Thyroid gland (tissue), 4 donors: ENCODE data around the gene MAGEA11. TPM values are rescaled to one million over a fixed set of nuclear protein-coding genes. Genes with fewer than 3 reads are reported as not detected.
"Not testable (repeated sequence)": the region's sequence is repeated elsewhere in the genome, so short reads cannot be mapped to it uniquely, and the experiment has no call there.

Experiments
- DNase-seq, 2 donors: peaks; one replicate each; pipeline ENCODE4 v3.0.0-alpha.2; 2019
- H3K27ac ChIP-seq, 3 donors: fragments of 200-600 bp; sonication (generic); 1 replicate in 2 of 3; 2 replicates in 1 of 3; pipeline ENCODE4 v1.5.1; 2016 to 2019; ENCODE audit warnings: mild to moderate bottlenecking in 1 of 3, moderate library complexity in 1 of 3
- H3K27me3 ChIP-seq: fragments of 200-600 bp; sonication (generic); one replicate; pipeline ENCODE4 v1.5.1; 2019
- H3K36me3 ChIP-seq, 2 donors: fragments of 200-600 bp; sonication (generic); one replicate each; pipeline ENCODE4 v1.5.1; 2016 to 2019
- H3K4me1 ChIP-seq, 2 donors: fragments of 200-600 bp; sonication (generic); one replicate each; pipeline ENCODE4 v1.5.1; 2017 to 2019
- H3K4me3 ChIP-seq, 3 donors: fragments of 200-600 bp; sonication (generic); replicated peaks in 1 of 3; 1 replicate in 2 of 3; 2 replicates in 1 of 3; pipeline ENCODE4 v1.5.1; 2016; ENCODE audit warnings: mild to moderate bottlenecking in 1 of 3
- H3K9me3 ChIP-seq: fragments of 200-600 bp; sonication (generic); one replicate; pipeline ENCODE4 v1.5.1; 2017
- POLR2A ChIP-seq, 2 donors: fragments of 450-650 bp; IDR thresholded peaks; one replicate each; pipeline ENCODE4 v1.6.1; 2017; ENCODE audit warnings: antibody characterized with exemption in 2 of 2, mild to moderate bottlenecking in 2 of 2, moderate library complexity in 1 of 2
- WGBS, 2 donors: methylation state at CpG; one replicate each; pipeline ENCODE4 v1.1.5; 2017; 5-methylcytosine and 5-hydroxymethylcytosine counted together
- intact Hi-C: fragments of 100-400 bp; cut with DNase I; formaldehyde crosslinking; loops from one replicate; pipeline ENCODE4 v1.15.1; 2023
- total RNA-seq, 4 donors: library from RNA; depleted of rRNA; stranded (reverse); fragments of >200 nt; gene quantifications; one replicate each; pipeline ENCODE4 v1.2.3, GENCODE V29; 2016
- TF ChIP-seq, protein P1 (sequence below), 6 experiments: fragments of 200-600 bp in 3 of 6; fragments of 450-650 bp in 3 of 6; sonication (generic) in 3 of 6; IDR thresholded peaks; one replicate each; pipeline ENCODE4 v1.5.1; 2016 to 2019; ENCODE audit warnings: antibody characterized with exemption in 6 of 6, mild to moderate bottlenecking in 2 of 6, inconsistent platforms in 1 of 6, moderate library complexity in 1 of 6

MAGEA11 gene
- total RNA-seq: not detected

GRCh38 chrX:149711545-149712236 lies at the start of gene MAGEA11:
Gene MAGEA11, plus strand, starts transcription at chrX:149712060. Its CDS starts 1,100 bp downstream, at chrX:149713160.
- no peak for DNase-seq
- Histone ChIP-seq H3K36me3 (no peaks in the 10 kb centered on the region), H3K9me3 (no peaks in the 10 kb centered on the region), H3K27me3 (no peaks in the 10 kb centered on the region), H3K27ac (no peak within 1 kb of the TSS), H3K4me1 (no peaks in the 10 kb centered on the region), H3K4me3 (no peak within 1 kb of the TSS)
- TF ChIP-seq POLR2A (IDR thresholded peaks at IDR 0.05): no peak
- TF ChIP-seq, protein P1, sequence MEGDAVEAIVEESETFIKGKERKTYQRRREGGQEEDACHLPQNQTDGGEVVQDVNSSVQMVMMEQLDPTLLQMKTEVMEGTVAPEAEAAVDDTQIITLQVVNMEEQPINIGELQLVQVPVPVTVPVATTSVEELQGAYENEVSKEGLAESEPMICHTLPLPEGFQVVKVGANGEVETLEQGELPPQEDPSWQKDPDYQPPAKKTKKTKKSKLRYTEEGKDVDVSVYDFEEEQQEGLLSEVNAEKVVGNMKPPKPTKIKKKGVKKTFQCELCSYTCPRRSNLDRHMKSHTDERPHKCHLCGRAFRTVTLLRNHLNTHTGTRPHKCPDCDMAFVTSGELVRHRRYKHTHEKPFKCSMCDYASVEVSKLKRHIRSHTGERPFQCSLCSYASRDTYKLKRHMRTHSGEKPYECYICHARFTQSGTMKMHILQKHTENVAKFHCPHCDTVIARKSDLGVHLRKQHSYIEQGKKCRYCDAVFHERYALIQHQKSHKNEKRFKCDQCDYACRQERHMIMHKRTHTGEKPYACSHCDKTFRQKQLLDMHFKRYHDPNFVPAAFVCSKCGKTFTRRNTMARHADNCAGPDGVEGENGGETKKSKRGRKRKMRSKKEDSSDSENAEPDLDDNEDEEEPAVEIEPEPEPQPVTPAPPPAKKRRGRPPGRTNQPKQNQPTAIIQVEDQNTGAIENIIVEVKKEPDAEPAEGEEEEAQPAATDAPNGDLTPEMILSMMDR (IDR thresholded peaks at IDR 0.05): no peak
- intact Hi-C loops: no loop called here
- 97% methylated on average over 6 to 16 of the region's 29 CpGs for WGBS, 2 donors

GRCh38 chrX:149675088-149675487 lies 36.8 kb upstream of the MAGEA11 start:
- intact Hi-C loops, H3K4me3 ChIP-seq, H3K27me3 ChIP-seq, H3K4me1 ChIP-seq, H3K9me3 ChIP-seq, DNase-seq, H3K27ac ChIP-seq, H3K36me3 ChIP-seq: not testable (repeated sequence)
- no CpG with 5 or more reads among the region's 3 CpGs for WGBS, 2 donors

- H3K4me1 ChIP-seq, H3K4me3 ChIP-seq, H3K27ac ChIP-seq, H3K9me3 ChIP-seq, DNase-seq, H3K27me3 ChIP-seq, H3K36me3 ChIP-seq, intact Hi-C loops: not testable (repeated sequence)
- 84 to 88% methylated on average over 4 of the region's 8 CpGs for WGBS, 2 donors
Observed at GRCh38 chrX:149675554-149675953, 36.3 kb upstream of the MAGEA11 start.

DNA sequence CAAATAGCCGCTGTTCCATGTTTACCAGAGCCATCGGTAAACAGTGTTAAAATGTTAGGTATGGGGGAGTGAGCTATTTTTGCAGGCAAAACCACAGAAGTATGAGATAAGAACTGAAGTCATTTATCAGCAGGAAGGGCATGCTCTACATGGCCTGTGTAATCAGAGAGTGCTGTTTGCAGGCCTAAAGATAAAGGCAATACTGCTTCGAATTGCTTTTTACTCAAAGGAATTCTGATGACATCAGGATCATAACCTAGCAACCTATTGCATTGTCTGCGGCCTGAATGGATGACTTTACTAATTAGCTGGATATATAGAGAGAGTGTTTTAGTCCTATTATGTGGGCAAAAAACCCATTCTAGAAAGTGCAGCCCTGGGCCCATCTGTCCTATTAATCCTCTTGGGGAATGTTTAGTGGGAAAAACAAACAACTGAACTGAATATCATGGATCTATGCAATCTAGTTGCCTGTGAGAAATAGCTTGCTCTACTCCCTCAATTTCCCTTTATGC lies 32.6 kb upstream of the MAGEA11 start:
- H3K4me3 ChIP-seq, H3K27ac ChIP-seq, DNase-seq, H3K4me1 ChIP-seq, intact Hi-C loops, H3K27me3 ChIP-seq, H3K36me3 ChIP-seq, H3K9me3 ChIP-seq: not testable (repeated sequence)
- no CpG with 5 or more reads among the region's 4 CpGs for WGBS, 2 donors

DNA sequence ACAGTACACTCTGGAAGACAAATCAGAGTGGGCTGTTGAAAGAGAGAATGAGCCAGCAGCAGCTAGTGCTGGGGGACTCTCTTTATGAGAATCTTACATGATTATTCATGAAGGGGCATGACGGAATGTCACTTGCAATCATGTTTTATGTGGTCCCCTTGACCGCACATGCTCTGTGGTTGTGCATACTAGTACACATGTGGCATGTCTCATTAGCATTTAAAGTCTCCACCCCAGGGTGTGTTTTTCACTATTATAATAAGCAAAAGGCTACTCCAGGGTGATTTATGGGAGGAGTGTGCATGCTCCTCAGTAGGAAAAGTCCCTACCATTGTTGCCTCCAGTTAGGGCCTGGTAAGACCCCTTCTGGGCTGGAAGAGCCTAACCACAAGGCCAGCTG lies 30.7 kb upstream of the MAGEA11 start:
- TF ChIP-seq, protein P1 (IDR thresholded peaks at IDR 0.05): no peak
- no peak for TF ChIP-seq POLR2A (IDR thresholded peaks at IDR 0.05)

DNA sequence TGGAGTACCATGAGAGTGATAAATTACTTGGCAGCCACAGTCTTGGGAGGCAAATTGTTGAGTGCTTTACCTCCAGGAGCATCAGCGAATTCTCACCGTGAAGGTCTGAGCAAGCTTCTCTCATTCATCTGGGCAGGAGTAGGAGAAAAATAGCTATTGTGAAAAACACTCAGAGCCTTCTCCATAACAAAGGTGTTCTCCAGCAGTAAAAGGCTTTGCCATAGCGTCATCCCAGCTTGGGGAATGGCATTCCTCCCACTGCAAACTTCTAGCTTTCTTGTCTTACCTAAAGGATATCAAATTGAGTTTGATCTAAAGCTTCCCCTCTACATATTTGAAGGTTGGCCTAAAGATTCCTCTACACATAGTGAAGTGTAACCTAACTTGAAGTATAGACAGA lies 29.8 kb upstream of the MAGEA11 start:
- H3K27me3 ChIP-seq: no peaks in the 10 kb centered on the region
- no peaks in the 10 kb centered on the region for H3K36me3 ChIP-seq
- WGBS, 2 donors: 84 to 86% methylated on average over 3 of the region's 3 CpGs
- no peaks in the 10 kb centered on the region for H3K9me3 ChIP-seq
- no peak for DNase-seq
- H3K27ac ChIP-seq: no peak overlapping the region
- H3K4me3 ChIP-seq: no peak overlapping the region
- intact Hi-C loops: no loop called here
- H3K4me1 ChIP-seq: no peaks in the 10 kb centered on the region
- TF ChIP-seq, protein P1 (IDR thresholded peaks at IDR 0.05): no peak
- TF ChIP-seq POLR2A (IDR thresholded peaks at IDR 0.05): no peak

More for the DNA sequence above, 30.7 kb upstream of the MAGEA11 start:
- no peaks in the 10 kb centered on the region for H3K9me3 ChIP-seq
- H3K36me3 ChIP-seq: no peaks in the 10 kb centered on the region
- no peak overlapping the region for H3K27ac ChIP-seq
- WGBS, 2 donors: 85 to 90% methylated on average over 2 of the region's 2 CpGs
- H3K4me3 ChIP-seq: no peak overlapping the region
- intact Hi-C loops: no loop called here
- DNase-seq: no peak
- H3K4me1 ChIP-seq: no peaks in the 10 kb centered on the region
- no peaks in the 10 kb centered on the region for H3K27me3 ChIP-seq
